Measurements from ENCODE around the gene MS4A10.

GRCh38 chr11:60844870-60845221 lies 59.7 kb downstream of the MS4A10 start:
- TF ChIP-seq CTCF (conservative IDR thresholded peaks at IDR 0.05) (no peak), ZFX (IDR thresholded peaks at IDR 0.05) (no peak)

All from C4-2B (cell line).